H1 (cell line): Measurements from ENCODE around the gene NLK. TPM values are rescaled to one million over a fixed set of nuclear protein-coding genes. Genes with fewer than 3 reads are reported as not detected.

Source experiments
- CTCF ChIA-PET: fragments of 300-600 bp; sonication (Branson Sonifier 250); formaldehyde crosslinking; loops from one replicate; lab custom pipeline; 2021; ENCODE audit not compliant: partially characterized antibody; lab: Charles Lee
- POLR2A ChIA-PET: fragments of 300-600 bp; sonication (Branson Sonifier 250); formaldehyde crosslinking; loops from one replicate; lab custom pipeline; 2021; ENCODE audit warnings: inconsistent platforms; ENCODE audit not compliant: partially characterized antibody; lab: Charles Lee
- DNase-seq, 2 experiments: peaks; one replicate each; pipeline versions ENCODE4 v3.0.0 to v3.0.0-alpha.2; 2010 to 2022; ENCODE audit warnings: low spot score in 2 of 2, low read depth in 1 of 2, mixed read lengths in 1 of 2
- FAIRE-seq: peaks from 2 replicates; lab custom pipeline; 2011; peaks lifted over from hg19 to GRCh38; lab: Jason Lieb, UNC
- H2AFZ ChIP-seq: 2 replicates; pipeline ENCODE4 v1.8.1; 2012; ENCODE audit warnings: low read length, inconsistent platforms
- H2AK5ac ChIP-seq: 2 replicates; pipeline ENCODE4 v1.6.1; 2013; ENCODE audit warnings: low read depth, low read length
- H2BK120ac ChIP-seq: replicated peaks from 2 replicates; pipeline ENCODE3; 2013; ENCODE audit warnings: low read depth, low read length, inconsistent platforms
- H2BK12ac ChIP-seq: 2 replicates; pipeline ENCODE4 v1.6.1; 2013; ENCODE audit warnings: low read depth, low read length
- H2BK15ac ChIP-seq: 2 replicates; pipeline ENCODE4 v1.6.1; 2013; ENCODE audit warnings: low read length
- H2BK20ac ChIP-seq: 2 replicates; pipeline ENCODE4 v1.6.1; 2013; ENCODE audit warnings: low read length
- H2BK5ac ChIP-seq: 2 replicates; pipeline ENCODE4 v1.6.1; 2013; ENCODE audit warnings: low read depth, low read length
- H3K14ac ChIP-seq: 2 replicates; pipeline ENCODE4 v1.6.1; 2013; ENCODE audit warnings: inconsistent platforms; ENCODE audit not compliant: insufficient read length
- H3K18ac ChIP-seq: 2 replicates; pipeline ENCODE4 v1.6.1; 2013; ENCODE audit warnings: low read length; ENCODE audit errors: extremely low read depth
- H3K23ac ChIP-seq: 2 replicates; pipeline ENCODE4 v1.6.1; 2013; ENCODE audit warnings: inconsistent platforms; ENCODE audit not compliant: insufficient read length
- H3K23me2 ChIP-seq: 2 replicates; pipeline ENCODE4 v1.6.1; 2013; ENCODE audit warnings: low read depth, low read length
- H3K27ac ChIP-seq: 2 replicates; pipeline ENCODE4 v1.6.1; 2011; ENCODE audit warnings: low read depth, low read length, inconsistent platforms
- H3K27me3 ChIP-seq, 4 experiments: replicated peaks in 1 of 4; 1 replicate in 1 of 4; 2 replicates in 3 of 4; pipeline versions ENCODE4 v1.6.1 to v1.8.1; 2011 to 2013; ENCODE audit warnings: low read length in 3 of 4, mild to moderate bottlenecking in 3 of 4, inconsistent platforms in 2 of 4, mixed read lengths in 2 of 4, moderate library complexity in 1 of 4; ENCODE audit not compliant: control insufficient read depth in 3 of 4, insufficient read depth in 3 of 4; ENCODE audit errors: extremely low read depth in 1 of 4
- H3K36me3 ChIP-seq, 4 experiments: 2 replicates each; pipeline versions ENCODE4 v1.6.1 to v1.8.1; 2011 to 2013; ENCODE audit warnings: mild to moderate bottlenecking in 4 of 4, low read length in 3 of 4, moderate library complexity in 2 of 4, control low read depth in 1 of 4, inconsistent platforms in 1 of 4; ENCODE audit not compliant: insufficient read depth in 4 of 4, control insufficient read depth in 2 of 4
- H3K4ac ChIP-seq: replicated peaks from 2 replicates; pipeline ENCODE3; 2013; ENCODE audit warnings: low read length, low read depth, mixed read lengths, inconsistent platforms; ENCODE audit not compliant: insufficient read length
- H3K4me1 ChIP-seq, 4 experiments: replicated peaks in 1 of 4; 1 replicate in 1 of 4; 2 replicates in 3 of 4; pipeline versions ENCODE4 v1.6.1 to v1.8.1; 2011 to 2013; ENCODE audit warnings: low read length in 3 of 4, inconsistent platforms in 2 of 4, mixed read lengths in 1 of 4; ENCODE audit not compliant: insufficient read depth in 4 of 4, control insufficient read depth in 3 of 4
- H3K4me2 ChIP-seq, 2 experiments: 2 replicates each; pipeline versions ENCODE4 v1.6.1 to v1.8.1; 2011 to 2013; ENCODE audit warnings: low read depth in 2 of 2, low read length in 2 of 2, control low read depth in 1 of 2, inconsistent platforms in 1 of 2, mild to moderate bottlenecking in 1 of 2; ENCODE audit not compliant: insufficient read depth in 1 of 2
- H3K4me3 ChIP-seq, 4 experiments: fragments of 200-600, 300-600 bp in 1 of 4; sonication (generic), shearing (Covaris generic), sonication (Bioruptor Twin) in 1 of 4; 2 replicates each; pipeline versions ENCODE4 v1.5.1 to v1.8.1; 2011 to 2016; ENCODE audit warnings: low read length in 4 of 4, low read depth in 3 of 4, control low read depth in 2 of 4, inconsistent platforms in 2 of 4, mild to moderate bottlenecking in 2 of 4, mixed read lengths in 1 of 4, moderate library complexity in 1 of 4; ENCODE audit not compliant: insufficient read depth in 2 of 4; ENCODE audit errors: extremely low read depth in 1 of 4
- H3K56ac ChIP-seq: replicated peaks from 2 replicates; pipeline ENCODE3; 2013; ENCODE audit warnings: low read depth, mild to moderate bottlenecking, mixed read lengths, low read length, inconsistent platforms; ENCODE audit not compliant: insufficient read length
- H3K79me1 ChIP-seq: 2 replicates; pipeline ENCODE4 v1.6.1; 2013; ENCODE audit warnings: low read depth, low read length, control low read depth
- H3K79me2 ChIP-seq, 2 experiments: 2 replicates each; pipeline versions ENCODE4 v1.6.1 to v1.8.1; 2012 to 2013; ENCODE audit warnings: low read length in 2 of 2, mild to moderate bottlenecking in 2 of 2, inconsistent platforms in 1 of 2; ENCODE audit not compliant: insufficient read depth in 2 of 2, control insufficient read depth in 1 of 2
- H3K9ac ChIP-seq, 4 experiments: replicated peaks in 1 of 4; 1 replicate in 1 of 4; 2 replicates in 3 of 4; pipeline versions ENCODE4 v1.6.1 to v1.8.1; 2011 to 2013; ENCODE audit warnings: low read depth in 3 of 4, low read length in 3 of 4, control low read depth in 2 of 4, mild to moderate bottlenecking in 2 of 4, moderate library complexity in 2 of 4, inconsistent platforms in 1 of 4; ENCODE audit errors: extremely low read depth in 1 of 4
- H3K9me3 ChIP-seq, 2 experiments: 2 replicates each; pipeline versions ENCODE4 v1.6.1 to v1.8.1; 2012 to 2013; ENCODE audit warnings: mild to moderate bottlenecking in 2 of 2, moderate library complexity in 2 of 2, control low read depth in 1 of 2, inconsistent platforms in 1 of 2, low read depth in 1 of 2, low read length in 1 of 2, mixed read lengths in 1 of 2; ENCODE audit not compliant: insufficient read depth in 2 of 2
- H4K20me1 ChIP-seq, 2 experiments: replicated peaks in 1 of 2; 2 replicates each; pipeline versions ENCODE3 to v1.8.1; 2011 to 2013; ENCODE audit warnings: inconsistent platforms in 2 of 2, low read length in 2 of 2, mild to moderate bottlenecking in 1 of 2; ENCODE audit not compliant: insufficient read depth in 2 of 2, control insufficient read depth in 1 of 2
- H4K5ac ChIP-seq: 2 replicates; pipeline ENCODE4 v1.6.1; 2013; ENCODE audit warnings: low read length, low read depth, mixed read lengths, inconsistent platforms; ENCODE audit not compliant: insufficient read length
- H4K8ac ChIP-seq: 2 replicates; pipeline ENCODE4 v1.8.0; 2013; ENCODE audit warnings: mild to moderate bottlenecking, moderate library complexity, low read length, inconsistent platforms; ENCODE audit not compliant: insufficient read depth; ENCODE audit errors: extremely low read depth
- H4K91ac ChIP-seq: replicated peaks from 2 replicates; pipeline ENCODE3; 2013; ENCODE audit warnings: low read length, mixed read lengths, inconsistent platforms; ENCODE audit not compliant: insufficient read length
- CBX8 ChIP-seq: fragments of 300-800, 300-1000 bp; sonication (generic); IDR thresholded peaks from 2 replicates; pipeline ENCODE4 v1.7.1; 2016; ENCODE audit warnings: low read depth, low read length, borderline replicate concordance
- EP300 ChIP-seq, 2 experiments: IDR thresholded peaks; 1 replicate in 1 of 2; 2 replicates in 1 of 2; pipeline ENCODE4 v1.6.1; 2011 to 2012; ENCODE audit warnings: low read depth in 2 of 2, low read length in 2 of 2, mild to moderate bottlenecking in 2 of 2, borderline replicate concordance in 1 of 2, inconsistent platforms in 1 of 2, moderate library complexity in 1 of 2
- FOSL1 ChIP-seq: IDR thresholded peaks from 2 replicates; pipeline ENCODE4 v1.6.1; 2011; ENCODE audit warnings: mild to moderate bottlenecking, low read depth, low read length, moderate library complexity; ENCODE audit not compliant: insufficient read depth
- KDM4A ChIP-seq: IDR thresholded peaks from one replicate; pipeline ENCODE4 v1.7.1; 2012; ENCODE audit warnings: low read depth, mild to moderate bottlenecking, moderate library complexity, low read length, inconsistent platforms; ENCODE audit not compliant: severe bottlenecking
- NRF1 ChIP-seq: IDR thresholded peaks from 2 replicates; pipeline ENCODE4 v1.6.1; 2011; ENCODE audit warnings: mild to moderate bottlenecking, low read depth, low read length, improper control_type of control experiment
- RBBP5 ChIP-seq: IDR thresholded peaks from 2 replicates; pipeline ENCODE4 v1.7.1; 2012; ENCODE audit warnings: low read depth, mild to moderate bottlenecking, inconsistent platforms, low read length, moderate library complexity, borderline replicate concordance
- SP4 ChIP-seq: IDR thresholded peaks from 2 replicates; pipeline ENCODE4 v1.6.1; 2012; ENCODE audit warnings: low read length, inconsistent platforms
- TEAD4 ChIP-seq: IDR thresholded peaks from 2 replicates; pipeline ENCODE4 v1.6.1; 2012; ENCODE audit warnings: low read depth, low read length, inconsistent platforms, mixed read lengths
- YY1 ChIP-seq: IDR thresholded peaks from 2 replicates; pipeline ENCODE4 v1.6.1; 2011; ENCODE audit warnings: low read depth, mild to moderate bottlenecking, low read length
- ZNF274 ChIP-seq: IDR thresholded peaks from 2 replicates; pipeline ENCODE4 v1.7.0; 2012; ENCODE audit warnings: low read length, borderline replicate concordance; ENCODE audit errors: extremely low read depth
- WGBS, 2 experiments: shearing (Covaris generic) in 1 of 2; methylation state at CpG; one replicate each; pipeline versions ENCODE4 v1.1.6 to v1.1.7; 2013 to 2015; ENCODE audit warnings: low lambda C conversion rate in 2 of 2, mixed read lengths in 2 of 2, inconsistent platforms in 1 of 2, low coverage in 1 of 2, missing lambda C conversion rate in 1 of 2; ENCODE audit not compliant: insufficient replicate concordance in 2 of 2, insufficient coverage in 1 of 2, insufficient read length in 1 of 2; ENCODE audit errors: extremely low coverage in 1 of 2, missing lambda C conversion rate in 1 of 2; 5-methylcytosine and 5-hydroxymethylcytosine counted together
- polyA plus RNA-seq, 7 experiments: library from polyadenylated mRNA; depleted of rRNA in 3 of 7; stranded (reverse) in 5 of 7; unstranded in 2 of 7; fragments of >200 nt in 5 of 7; fragments of 200-250 nt in 2 of 7; gene quantifications; 1 replicate in 5 of 7; 2 replicates in 1 of 7; 4 replicates in 1 of 7; pipeline versions ENCODE4 v1.2.1 to v1.2.3, GENCODE V29; 2011 to 2013; ENCODE audit warnings: missing spikeins in 2 of 7, mixed read lengths in 2 of 7
- total RNA-seq: library from RNA; stranded (reverse); fragmentation: NEBNext Ultra II Directional; extraction: Animal tissue kit (Norgen Biotek cat#: 25700); gene quantifications from 2 replicates; pipeline ENCODE4 v1.2.1, GENCODE V29; 2021
- TF ChIP-seq, protein P1 (sequence below), 3 experiments: IDR thresholded peaks; 1 replicate in 2 of 3; 2 replicates in 1 of 3; pipeline versions ENCODE4 v1.5.1 to v1.6.1; 2011; ENCODE audit warnings: low read length in 3 of 3, mild to moderate bottlenecking in 3 of 3, inconsistent platforms in 2 of 3, low read depth in 1 of 3, moderate library complexity in 1 of 3; ENCODE audit not compliant: insufficient read depth in 1 of 3; ENCODE audit errors: control extremely low read depth in 1 of 3

The NLK gene
- total and polyA plus RNA-seq, 2 of the 8 experiments (the other 6 are each of a cell fraction or from before 2014, with no cell fraction given): 30.8 to 49.9 TPM

DNA sequence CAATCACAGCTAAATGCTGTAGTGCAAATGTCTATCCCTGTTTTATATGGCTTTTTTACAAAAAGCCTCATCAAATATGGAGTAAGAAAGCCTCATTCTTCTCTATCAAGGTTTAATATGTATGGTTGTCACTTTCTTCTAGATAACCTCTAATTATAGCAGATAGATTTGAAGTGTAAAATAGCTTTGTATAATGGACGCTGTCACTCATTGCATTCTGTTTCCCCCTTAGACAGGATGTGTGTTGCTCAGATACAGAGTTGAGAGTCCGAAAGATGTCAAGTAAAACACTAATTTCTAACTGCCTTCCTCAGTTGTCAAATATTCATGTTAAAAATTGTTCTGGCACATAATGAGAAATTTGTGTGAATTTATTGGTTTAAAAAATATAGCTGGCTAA, 88.0 kb downstream of the NLK start:
- no peak overlapping the region for H2BK20ac ChIP-seq
- TF ChIP-seq RBBP5 (no peak), FOSL1 (no peak), SP4 (no peak), TEAD4 (no peak), YY1 (no peak), KDM4A (no peak), EP300 (IDR thresholded peaks at IDR 0.05; ENCODE audit: borderline replicate concordance in 1 of 2, low read depth in 2 of 2, low read length in 2 of 2) (no peak), CBX8 (no peak), ZNF274 (no peak), NRF1 (no peak)
- TF ChIP-seq, protein P1, sequence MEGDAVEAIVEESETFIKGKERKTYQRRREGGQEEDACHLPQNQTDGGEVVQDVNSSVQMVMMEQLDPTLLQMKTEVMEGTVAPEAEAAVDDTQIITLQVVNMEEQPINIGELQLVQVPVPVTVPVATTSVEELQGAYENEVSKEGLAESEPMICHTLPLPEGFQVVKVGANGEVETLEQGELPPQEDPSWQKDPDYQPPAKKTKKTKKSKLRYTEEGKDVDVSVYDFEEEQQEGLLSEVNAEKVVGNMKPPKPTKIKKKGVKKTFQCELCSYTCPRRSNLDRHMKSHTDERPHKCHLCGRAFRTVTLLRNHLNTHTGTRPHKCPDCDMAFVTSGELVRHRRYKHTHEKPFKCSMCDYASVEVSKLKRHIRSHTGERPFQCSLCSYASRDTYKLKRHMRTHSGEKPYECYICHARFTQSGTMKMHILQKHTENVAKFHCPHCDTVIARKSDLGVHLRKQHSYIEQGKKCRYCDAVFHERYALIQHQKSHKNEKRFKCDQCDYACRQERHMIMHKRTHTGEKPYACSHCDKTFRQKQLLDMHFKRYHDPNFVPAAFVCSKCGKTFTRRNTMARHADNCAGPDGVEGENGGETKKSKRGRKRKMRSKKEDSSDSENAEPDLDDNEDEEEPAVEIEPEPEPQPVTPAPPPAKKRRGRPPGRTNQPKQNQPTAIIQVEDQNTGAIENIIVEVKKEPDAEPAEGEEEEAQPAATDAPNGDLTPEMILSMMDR (IDR thresholded peaks at IDR 0.05; ENCODE audit: control extremely low read depth in 1 of 3, insufficient read depth in 1 of 3, low read depth in 1 of 3, low read length in 3 of 3): no peak
- H3K4me1 ChIP-seq: no peaks in the 10 kb centered on the region
- no peak overlapping the region for H3K56ac ChIP-seq
- H3K23ac ChIP-seq: no peak overlapping the region
- POLR2A ChIA-PET: interaction anchor here (1.5 to 1.7 kb wide), 2 partner anchors 17 to 20 kb away, joined by 3 read pairs; no protein-coding TSS in a partner anchor
- H3K36me3 ChIP-seq: peaks cover 0 to 13% (median 4%) of the 10 kb centered on the region in 4 experiments; a peak in 3 of 8 replicates
- no peak overlapping the region for H3K14ac ChIP-seq
- peaks cover 0 to 2% of the 10 kb centered on the region in 2 experiments for H4K20me1 ChIP-seq
- no peak overlapping the region for H3K9ac ChIP-seq
- 95% methylated on average over 2 of the region's 2 CpGs; no CpG with 5 or more reads in 1 of the 2 experiments for WGBS, 2 experiments
- no peaks in the 10 kb centered on the region for H3K79me1 ChIP-seq
- no peak overlapping the region for H4K5ac ChIP-seq
- no peak overlapping the region for H3K4ac ChIP-seq
- H3K9me3 ChIP-seq: no peaks in the 10 kb centered on the region
- H2AK5ac ChIP-seq: no peak overlapping the region
- H3K18ac ChIP-seq: no peak overlapping the region
- H2BK120ac ChIP-seq: no peak overlapping the region
- H3K79me2 ChIP-seq: no peaks in the 10 kb centered on the region
- no peak overlapping the region for H2BK12ac ChIP-seq
- FAIRE-seq (no peak), DNase-seq (no peak)
- H2BK15ac ChIP-seq: no peak overlapping the region
- H4K8ac ChIP-seq: no peak overlapping the region
- H2AFZ ChIP-seq: no peak overlapping the region
- H3K23me2 ChIP-seq: no peaks in the 10 kb centered on the region
- H3K27ac ChIP-seq: no peak overlapping the region
- CTCF ChIA-PET: interaction anchor here (1.1 kb wide), 1 partner anchor 19 kb away, joined by 4 read pairs; no protein-coding TSS in a partner anchor
- H3K4me3 ChIP-seq: no peak overlapping the region
- H4K91ac ChIP-seq: no peak overlapping the region
- no peak overlapping the region for H2BK5ac ChIP-seq
- no peaks in the 10 kb centered on the region for H3K27me3 ChIP-seq
- H3K4me2 ChIP-seq: no peak overlapping the region
